Activated CD8-positive, alpha-beta memory T cell treated with anti-CD3 and anti-CD28 coated beads for 1 hour (primary cell): ENCODE data around the gene CTNNA3.

ENCODE experiments used
- DNase-seq, 2 donors: peaks; one replicate each; pipeline ENCODE4 v3.0.0-alpha.2; 2020; ENCODE audit warnings: low read depth in 1 of 2; ENCODE audit errors: extremely low read depth in 1 of 2

Gene CTNNA3

GRCh38 chr10:66783316-66783715 is 912.7 kb downstream of the CTNNA3 start:
- no peak for DNase-seq

- no peak for DNase-seq
Measured at GRCh38 chr10:66782776-66783175, 913.2 kb downstream of the CTNNA3 start.

- no peak for DNase-seq
Measured at GRCh38 chr10:66782144-66782543, 913.9 kb downstream of the CTNNA3 start.

- DNase-seq: no peak
Measured at GRCh38 chr10:66780796-66781195, 915.2 kb downstream of the CTNNA3 start.

- no peak for DNase-seq
Measured at GRCh38 chr10:66778351-66778750, 917.6 kb downstream of the CTNNA3 start.

- DNase-seq: no peak
Measured at GRCh38 chr10:66777665-66778064, 918.3 kb downstream of the CTNNA3 start.

GRCh38 chr10:66773472-66773817 is 922.5 kb downstream of the CTNNA3 start:
- no peak for DNase-seq

- DNase-seq: no peak
Measured at GRCh38 chr10:66772548-66773471, 923.2 kb downstream of the CTNNA3 start.

- no peak for DNase-seq
Measured at GRCh38 chr10:66767707-66768106, 928.3 kb downstream of the CTNNA3 start.

GRCh38 chr10:66762218-66762729 is 933.7 kb downstream of the CTNNA3 start:
- DNase-seq: no peak

GRCh38 chr10:66760941-66761340 is 935.1 kb downstream of the CTNNA3 start:
- no peak for DNase-seq

- DNase-seq: no peak
Measured at GRCh38 chr10:66755474-66755873, 940.5 kb downstream of the CTNNA3 start.

GRCh38 chr10:66752714-66753113 is 943.3 kb downstream of the CTNNA3 start:
- DNase-seq: no peak

- no peak for DNase-seq
Measured at GRCh38 chr10:66748217-66748616, 947.8 kb downstream of the CTNNA3 start.

GRCh38 chr10:66747451-66747850 is 948.5 kb downstream of the CTNNA3 start:
- no peak for DNase-seq

- no peak for DNase-seq
Measured at GRCh38 chr10:66746711-66747110, 949.3 kb downstream of the CTNNA3 start.

GRCh38 chr10:66746246-66746645 is 949.7 kb downstream of the CTNNA3 start:
- no peak for DNase-seq

GRCh38 chr10:66744915-66745314 is 951.1 kb downstream of the CTNNA3 start:
- no peak for DNase-seq

- DNase-seq: no peak
Measured at GRCh38 chr10:66737241-66737640, 958.8 kb downstream of the CTNNA3 start.

- no peak for DNase-seq
Measured at GRCh38 chr10:66723608-66724400, 972.2 kb downstream of the CTNNA3 start.

GRCh38 chr10:66719483-66719882 is 976.5 kb downstream of the CTNNA3 start:
- no peak for DNase-seq
